NCI-H1417 treated with DMSO at 0.1 percent for 48 hours (cell line): ENCODE measurements around the gene TET1.
"Not testable (repeated sequence)": the region's sequence is repeated elsewhere in the genome, so short reads cannot be mapped to it uniquely, and the experiment has no call there.

ENCODE experiments used
- DNase-seq: peaks from one replicate; lab custom pipeline; 2025; lab: John Stamatoyannopoulos, UW

TET1 gene

GRCh38 chr10:68708987-68709386 lies 148.8 kb downstream of the TET1 start:
- DNase-seq = not testable (repeated sequence)

GRCh38 chr10:68713065-68713464 lies 152.9 kb downstream of the TET1 start:
- DNase-seq = not testable (repeated sequence)

DNA sequence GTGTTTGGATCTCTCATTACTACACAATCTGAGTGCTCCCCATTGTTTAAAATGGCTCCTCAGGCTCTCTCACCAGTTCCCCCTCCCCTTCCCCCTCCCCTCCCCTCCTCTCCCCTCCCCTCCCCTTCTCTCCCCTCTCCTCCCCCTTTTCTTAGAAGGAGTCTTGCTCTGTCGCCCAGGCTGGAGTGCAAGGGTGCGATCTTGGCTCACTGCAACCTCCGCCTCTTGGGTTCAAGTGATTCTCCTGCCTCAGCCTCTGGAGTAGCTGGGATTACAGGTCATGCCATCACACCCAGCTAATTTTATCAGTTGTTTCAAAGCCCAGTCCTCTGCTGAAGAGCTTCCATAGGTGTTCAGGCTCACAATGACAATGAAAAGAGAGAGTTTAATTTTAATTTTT lies 157.3 kb downstream of the TET1 start:
- DNase-seq = no peak

GRCh38 chr10:68720793-68721672 lies 160.9 kb downstream of the TET1 start, which contains the start of gene CCAR1:
CCAR1 (plus strand) TSS chr10:68721239; CDS start chr10:68722505, 1,266 bp downstream.
- DNase-seq = peak; percentile 84

DNA sequence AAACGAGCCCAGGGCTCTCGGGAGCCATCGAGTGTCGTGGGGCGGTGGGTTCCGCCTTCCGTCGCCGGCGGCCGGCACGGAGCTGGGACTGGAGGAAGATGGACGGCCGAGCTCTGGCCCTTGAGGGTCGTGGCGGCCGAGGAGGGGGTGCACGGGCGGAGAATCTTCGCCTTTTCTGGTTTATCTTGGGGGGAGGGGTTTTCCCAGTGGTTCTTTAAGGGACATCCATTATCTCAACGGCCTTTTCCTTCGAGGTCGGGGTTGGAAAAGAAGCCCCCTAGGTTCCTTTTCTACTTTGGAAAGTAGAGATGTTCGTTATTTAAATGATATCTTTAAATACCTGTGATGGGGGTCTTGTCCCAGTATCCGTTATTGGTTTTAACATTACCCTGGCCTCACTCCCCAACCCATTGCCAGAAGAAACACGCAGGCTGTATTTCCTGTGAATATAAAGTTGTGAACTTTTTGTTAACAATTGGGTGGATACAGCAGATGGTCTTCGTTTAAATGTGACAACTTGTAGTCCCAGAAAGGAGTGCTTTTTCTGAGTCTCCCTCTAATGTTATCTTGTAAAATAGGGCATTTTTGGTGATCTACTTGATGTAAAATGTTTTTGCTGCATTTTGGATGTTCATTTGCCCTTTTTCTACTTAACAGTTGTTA lies 161.7 kb downstream of the TET1 start:
- DNase-seq = no peak

DNA sequence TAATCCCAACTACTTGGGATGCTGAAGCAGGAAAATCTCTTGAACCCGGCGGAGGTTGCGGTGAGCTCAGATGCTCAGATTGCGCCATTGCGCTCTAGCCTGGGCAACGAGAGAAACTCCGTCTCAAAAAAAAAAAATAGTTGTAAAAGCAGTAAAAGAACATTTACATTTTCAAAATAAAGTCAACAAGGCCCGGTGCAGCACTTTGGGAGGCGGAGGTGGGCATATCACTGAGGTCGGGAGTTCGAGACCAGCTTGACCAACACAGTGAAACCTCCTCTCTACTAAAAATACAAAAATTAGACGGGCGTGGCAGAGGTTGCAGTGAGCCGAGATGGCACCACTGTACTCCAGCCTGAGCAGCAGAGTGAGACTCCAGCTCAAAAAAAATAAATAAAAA lies 164.9 kb downstream of the TET1 start:
- no peak for DNase-seq

DNA sequence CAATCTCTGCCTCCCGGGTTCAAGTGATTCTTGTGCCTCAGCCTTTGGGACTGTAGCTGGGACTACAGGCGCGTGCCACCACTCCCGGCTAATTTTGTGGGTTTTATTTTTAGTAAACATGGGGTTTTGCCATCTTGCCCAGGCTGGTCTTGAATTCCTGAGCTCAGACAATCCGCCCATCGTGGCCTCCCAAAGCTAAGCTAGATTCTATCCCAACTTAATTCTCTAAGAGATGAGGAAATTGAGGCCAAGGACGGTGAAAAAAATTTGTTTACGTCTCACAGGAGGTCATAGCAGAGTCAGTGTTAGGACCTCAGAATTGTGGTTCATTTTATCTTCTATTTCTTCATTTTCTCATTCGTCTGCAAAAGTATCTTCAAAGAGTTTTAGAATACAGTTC lies 167.0 kb downstream of the TET1 start:
- DNase-seq = no peak

DNA sequence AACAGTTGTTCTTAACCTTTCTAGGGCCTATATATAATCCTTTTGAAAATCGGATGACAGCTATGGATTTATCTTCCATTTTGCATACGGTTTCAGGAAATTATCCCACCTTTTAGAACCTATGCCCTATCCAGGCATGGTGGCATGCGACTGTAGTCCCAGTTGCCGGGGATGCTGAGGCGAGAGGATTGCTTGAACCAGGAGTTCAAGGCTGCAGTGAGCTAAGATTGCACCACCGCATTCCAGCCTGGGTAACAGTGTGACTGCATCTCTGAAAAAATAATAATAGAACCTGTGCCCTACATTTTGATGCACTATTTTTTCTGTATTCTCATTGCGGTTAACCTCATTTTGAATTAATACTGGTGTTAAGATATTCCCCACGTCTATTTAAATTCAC lies 172.5 kb downstream of the TET1 start:
- no peak for DNase-seq

GRCh38 chr10:68734349-68734748 lies 174.2 kb downstream of the TET1 start:
- DNase-seq = no peak

DNA sequence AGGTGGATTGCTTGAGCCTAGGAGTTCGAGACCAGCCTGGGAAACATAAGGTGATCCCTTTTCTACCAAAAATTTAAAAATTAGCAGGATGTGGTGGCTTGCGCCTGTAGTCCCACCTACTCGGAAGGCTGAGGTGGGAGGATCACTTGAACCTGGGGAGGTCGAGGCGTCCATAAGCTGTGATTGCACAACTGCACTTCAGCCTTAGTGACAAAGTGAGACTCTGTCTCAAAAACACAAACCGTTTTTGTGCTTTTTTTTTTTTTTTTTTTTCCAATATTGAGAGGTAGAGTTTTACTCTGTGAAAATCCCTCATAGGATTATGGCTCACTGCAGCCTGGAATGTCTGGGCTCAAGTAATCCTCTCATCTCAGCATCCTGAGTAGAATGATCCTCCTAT lies 175.0 kb downstream of the TET1 start:
- no peak for DNase-seq

- DNase-seq = not testable (repeated sequence)
Observed at GRCh38 chr10:68735739-68736138, 175.6 kb downstream of the TET1 start.

GRCh38 chr10:68740676-68741075 lies 180.5 kb downstream of the TET1 start:
- not testable (repeated sequence) for DNase-seq

GRCh38 chr10:68742397-68742796 lies 182.3 kb downstream of the TET1 start:
- no peak for DNase-seq
